Retina (tissue), 1 donor: ENCODE measurements around the gene COQ3.
"Not testable (repeated sequence)": the region's sequence is repeated elsewhere in the genome, so short reads cannot be mapped to it uniquely, and the experiment has no call there.

ENCODE experiments used
- DNase-seq: peaks from one replicate; pipeline ENCODE4 v3.0.0-alpha.2; 2016

Gene COQ3

DNA sequence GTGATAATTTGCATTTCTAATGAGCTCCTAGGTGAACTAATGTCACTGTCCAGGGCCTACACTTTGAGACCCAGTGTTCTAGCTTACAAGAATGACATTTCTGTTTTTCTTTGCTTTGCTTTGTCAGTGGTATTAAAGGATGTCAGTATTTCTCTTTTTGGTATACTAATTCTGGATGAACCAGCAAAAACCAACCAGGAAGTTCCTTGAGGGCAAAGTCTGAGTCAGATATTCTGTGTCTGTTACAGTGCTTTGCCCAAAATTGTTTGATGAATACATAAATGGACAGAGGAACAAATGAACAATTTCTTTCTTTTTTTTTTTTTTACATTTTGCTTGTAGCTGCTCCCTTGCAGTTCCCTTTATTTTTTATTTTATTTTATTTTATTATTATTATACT lies 15.4 kb downstream of the COQ3 start:
- DNase-seq: no peak

DNA sequence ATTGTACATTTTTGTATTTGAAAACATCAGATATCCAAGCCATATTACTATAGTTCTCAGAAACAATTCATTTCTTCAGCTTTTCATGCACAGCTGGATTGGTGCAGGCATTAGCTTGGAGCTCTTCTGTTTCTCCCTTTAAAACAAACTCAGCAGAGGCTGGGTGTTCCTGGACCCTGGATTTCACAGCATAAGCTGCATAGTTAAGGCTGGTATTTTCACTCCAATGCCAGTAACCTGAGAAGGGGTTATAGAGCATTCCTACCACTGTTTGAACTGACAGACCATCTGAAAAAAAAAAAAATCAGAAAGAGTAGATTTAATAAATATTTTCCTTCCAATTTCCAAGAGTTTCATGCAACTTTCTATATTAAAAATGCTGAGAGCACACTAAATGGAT lies 24.5 kb downstream of the COQ3 start:
- DNase-seq: no peak

DNA sequence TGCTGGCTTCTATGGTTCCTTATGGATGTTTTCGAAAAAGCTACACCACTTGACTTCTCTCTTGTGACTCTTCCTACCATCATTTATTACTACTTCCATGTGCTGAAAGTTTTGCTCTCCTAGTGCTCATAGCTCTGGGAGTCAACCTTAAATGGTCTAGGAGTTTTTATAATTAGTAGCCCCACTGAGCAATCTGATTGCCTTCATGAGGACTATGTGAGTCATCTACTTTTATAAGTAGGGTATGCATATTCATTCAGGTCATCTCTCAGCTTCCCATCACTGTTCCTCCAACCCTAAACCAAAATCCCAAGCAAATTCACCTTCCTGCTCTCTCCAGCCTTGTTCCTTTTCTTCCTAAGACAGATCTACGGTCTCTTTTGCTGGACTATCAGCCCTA lies 27.1 kb downstream of the COQ3 start:
- no peak for DNase-seq

DNA sequence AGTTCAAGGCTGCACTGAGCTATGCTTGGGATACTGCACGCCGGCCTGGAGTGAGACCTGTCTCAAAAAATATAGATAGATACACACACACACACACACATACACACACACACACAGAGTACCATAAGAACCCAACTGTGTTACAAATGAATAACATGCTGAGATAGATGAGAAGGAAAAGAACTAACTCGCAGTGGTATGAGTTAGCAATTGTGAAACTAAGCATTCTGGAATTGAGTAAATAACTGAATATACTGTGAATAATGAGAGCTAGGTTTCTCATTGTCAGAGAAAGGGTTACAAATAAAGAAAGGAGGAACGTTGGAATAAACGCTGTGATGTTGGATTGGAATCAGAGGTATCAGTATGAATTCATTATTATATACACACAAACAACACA lies 30.0 kb downstream of the COQ3 start:
- DNase-seq: no peak

DNA sequence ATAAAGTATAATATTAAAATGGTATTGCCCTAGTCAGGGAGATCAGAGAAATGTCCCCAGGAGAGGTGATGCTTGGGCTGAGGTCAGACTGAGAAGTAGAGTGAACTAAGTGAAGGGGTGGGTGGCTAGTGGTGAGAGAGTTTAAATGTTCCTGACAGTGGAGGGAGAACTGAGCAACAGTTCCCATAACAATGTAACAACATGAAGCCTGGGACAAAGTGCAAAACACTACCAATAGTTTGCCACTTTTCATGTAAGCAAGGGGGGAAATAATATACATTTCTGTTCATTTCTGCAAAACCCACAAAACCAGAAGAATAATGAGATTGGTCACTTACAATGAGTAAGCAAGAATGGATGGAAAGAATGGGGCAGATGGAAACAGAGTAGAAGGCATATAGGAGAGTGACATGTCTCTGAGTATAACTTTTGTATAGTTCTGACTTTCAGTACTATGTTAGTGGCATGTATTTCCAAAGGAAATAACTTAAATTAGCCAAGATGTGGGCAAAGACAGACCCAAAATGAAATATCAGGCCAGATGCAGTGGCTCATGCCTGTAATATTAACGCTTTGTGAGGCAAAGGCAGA lies 31.2 kb downstream of the COQ3 start:
- DNase-seq: no peak

DNA sequence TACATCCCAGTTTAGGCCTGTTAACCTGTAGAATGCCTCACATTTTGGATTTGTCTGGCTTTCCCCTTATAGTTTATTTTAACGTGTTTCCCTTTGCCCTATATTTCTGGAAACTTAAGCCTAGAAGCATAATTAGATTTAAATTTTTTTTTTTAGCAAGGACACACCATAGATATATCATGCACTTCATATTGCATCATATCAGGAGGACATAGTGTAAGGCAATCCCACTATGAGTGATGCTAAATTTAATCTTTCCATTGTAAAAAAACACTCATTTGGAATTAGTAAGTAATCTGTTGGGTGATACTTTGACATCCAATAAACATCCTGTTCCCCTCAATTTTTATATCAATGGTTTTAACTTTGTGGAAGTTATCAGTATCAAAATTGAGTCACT lies 34.2 kb downstream of the COQ3 start:
- DNase-seq: no peak

DNA sequence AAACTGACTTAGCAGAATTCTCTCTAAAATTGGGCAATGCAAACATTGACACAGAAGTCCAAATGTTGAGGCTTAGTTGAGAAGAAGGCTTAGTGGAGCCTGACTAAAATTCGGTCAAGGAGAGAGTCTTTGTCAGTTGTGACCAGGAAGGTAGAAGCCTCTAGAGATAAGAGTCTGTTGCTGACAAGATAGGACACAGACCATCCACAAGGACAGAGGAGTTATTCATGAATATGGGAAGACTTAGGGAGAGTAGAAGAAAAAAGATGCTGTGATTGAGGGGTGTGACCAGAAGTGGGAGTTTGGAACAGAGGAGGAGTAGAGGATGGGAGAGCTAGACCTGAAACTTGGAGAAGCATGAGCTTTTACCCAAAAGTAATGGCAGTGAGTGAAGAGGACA lies 37.4 kb downstream of the COQ3 start:
- no peak for DNase-seq

DNA sequence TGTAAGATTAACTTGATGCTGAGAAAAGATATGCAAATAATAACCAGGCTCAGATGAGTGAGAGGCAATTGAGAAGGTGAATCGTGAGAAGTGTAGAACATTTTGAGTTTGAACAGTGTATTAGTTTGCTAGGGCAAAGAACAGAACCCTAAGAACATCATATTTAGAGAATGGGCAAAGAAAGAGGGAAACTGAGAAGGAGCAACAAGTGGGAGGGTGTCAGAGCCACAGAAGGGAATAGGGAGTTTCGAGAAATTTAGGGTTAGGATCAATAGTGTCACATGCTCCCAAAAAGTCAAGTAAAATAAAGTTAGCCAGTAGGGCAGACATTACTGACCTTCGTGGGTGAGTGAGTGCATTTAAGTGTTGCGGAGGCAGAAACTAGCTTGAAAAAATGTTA lies 39.0 kb downstream of the COQ3 start:
- DNase-seq: no peak

DNA sequence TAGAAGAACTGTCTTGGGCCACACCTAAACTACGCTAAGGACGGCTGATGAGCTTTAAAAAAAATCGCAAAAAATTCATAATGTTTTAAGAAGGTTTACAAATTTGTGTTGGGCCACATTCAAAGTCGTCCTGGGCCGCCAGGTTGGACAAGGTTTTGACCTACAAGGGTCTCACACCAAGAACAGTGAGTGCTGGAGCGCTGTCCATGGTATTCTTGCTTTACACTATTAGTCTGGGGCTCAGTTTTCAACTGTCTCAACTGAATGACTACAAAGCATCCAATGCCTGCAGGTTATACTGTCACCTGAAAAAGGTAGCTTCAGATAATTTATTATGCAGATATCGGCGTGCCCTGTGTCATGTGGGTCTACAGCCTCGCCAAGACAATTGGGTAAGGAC lies 40.9 kb downstream of the COQ3 start:
- DNase-seq: no peak

DNA sequence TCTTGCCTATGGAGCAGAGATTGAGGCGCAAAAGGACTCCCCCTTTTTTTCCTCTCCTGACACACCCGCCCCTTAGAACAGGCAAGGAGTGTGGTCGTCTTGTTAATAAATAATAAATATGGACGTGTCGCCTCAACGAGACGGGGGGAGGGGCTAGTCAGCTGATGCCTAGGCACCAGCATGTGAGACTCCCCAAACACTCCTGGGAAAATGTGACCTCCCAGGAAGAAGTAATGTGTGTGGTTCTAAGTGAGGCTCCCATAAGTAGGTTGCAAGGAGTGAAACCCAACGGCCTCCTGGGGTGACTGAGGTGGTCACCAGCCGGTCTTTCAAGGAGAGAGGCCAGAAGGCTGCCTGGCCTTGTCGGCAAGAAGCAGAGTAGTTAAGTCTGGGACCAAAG lies 43.4 kb downstream of the COQ3 start:
- peak; percentile 58 for DNase-seq

DNA sequence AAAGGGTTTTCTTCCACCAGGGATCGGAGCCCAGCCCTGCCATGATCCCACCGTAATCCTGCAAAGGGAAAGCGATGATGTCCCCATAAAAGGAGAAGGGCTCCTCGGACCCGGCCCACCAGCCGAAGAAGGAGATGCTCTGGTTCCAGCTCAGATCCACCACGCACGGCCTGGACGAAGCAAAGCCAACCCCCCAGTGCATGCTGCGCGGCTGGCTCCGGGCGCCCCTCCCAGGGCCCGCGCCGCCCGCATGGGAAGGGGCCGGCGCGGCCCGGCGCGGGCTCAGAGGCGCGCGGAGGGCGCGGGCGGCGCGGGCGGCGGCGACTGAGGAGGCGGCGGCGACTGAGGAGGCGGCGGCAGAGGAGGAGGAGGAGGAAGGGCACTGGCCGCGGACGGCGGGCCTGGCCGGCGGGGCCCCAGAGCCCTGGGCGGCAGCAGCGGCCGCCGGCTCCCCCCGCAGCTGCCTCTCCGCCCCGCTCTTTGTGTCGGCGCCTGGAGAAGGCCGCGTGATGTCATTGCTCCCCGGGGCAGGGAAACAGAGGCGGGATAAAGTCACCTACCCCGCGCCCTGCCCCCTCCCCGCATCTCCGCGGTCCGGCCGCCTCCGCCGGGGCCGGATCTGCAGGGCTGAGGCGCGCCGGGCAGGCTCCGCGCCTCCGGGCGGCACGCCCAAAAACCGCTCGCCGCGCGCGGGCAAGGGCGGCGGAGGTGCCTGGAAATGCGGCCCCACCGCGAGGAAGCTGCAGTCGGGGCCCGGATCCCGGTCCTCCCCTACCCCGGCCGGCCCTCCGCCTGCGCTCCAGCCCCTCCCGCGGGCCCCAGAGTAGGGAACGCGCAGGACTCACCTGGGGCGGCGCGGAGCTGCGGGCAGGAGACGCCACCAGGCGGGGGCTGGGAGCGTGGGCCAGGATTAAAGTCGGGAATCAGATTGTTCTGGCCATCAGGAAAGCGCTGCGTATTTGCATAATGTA lies 44.5 kb downstream of the COQ3 start, which contains the start of gene FAXC:
FAXC (minus strand) TSS at position 504 of the 971 bp plus-strand sequence; CDS start at position 202, 302 bp downstream.
- DNase-seq: peak; percentile 80

DNA sequence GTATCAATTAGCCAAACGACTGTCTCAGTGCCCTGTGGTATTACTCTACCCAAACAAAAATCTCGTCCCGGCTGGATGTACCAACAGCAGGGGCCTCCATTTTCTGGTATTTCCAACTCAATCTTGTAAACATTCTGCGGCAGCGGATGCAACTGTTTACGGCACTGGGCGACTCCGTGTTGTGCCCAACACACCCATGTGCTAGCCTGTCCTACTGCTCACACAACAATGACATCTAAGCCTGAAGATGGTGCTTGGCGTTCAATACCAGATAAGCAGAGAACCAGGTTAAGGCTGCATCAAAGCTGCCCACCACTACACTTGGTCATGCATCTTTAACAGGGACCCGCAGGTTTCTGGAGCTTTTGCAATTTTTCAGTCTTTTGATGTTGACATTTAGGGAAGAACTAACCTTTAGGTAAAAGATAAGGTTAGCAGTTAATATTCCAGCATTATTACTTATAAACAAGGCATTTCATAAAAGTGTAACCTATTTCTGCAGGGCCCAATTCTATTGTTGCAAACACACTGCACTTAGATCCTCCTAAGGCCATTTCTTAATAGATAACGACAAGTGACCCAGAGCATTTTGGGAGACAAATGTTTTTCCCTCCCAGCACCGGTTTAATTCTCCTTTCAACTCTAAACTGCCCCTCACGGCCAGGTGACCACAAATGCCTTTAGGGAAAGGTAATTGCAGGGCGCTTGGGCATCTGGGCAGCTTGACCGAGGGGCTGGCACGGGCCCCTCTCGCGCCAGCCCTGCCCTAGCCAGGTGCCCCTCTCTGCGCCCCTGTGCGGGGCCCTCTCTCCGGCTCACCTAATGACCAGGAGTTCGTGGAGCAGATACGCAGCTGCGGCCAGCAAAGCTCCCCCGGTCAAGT lies 45.5 kb downstream of the COQ3 start:
- DNase-seq: peak; percentile 60

DNA sequence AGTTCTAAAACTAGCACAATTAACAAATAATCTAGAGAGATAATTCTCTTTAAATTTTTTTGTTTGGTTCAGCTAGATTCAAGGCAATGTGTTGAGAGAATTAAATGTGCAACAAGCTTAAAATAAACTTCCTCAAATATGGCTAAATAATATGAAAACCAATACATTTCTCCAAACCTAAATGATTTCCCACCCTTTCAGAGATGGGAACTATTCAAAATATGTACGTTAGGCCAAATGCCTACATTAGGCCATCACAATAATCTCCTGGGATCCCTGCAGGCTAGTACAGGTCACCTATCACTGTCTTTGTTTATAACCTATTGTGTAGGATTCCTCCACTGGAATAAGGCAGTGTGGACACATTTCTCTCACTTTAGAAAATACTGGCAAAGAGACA lies 46.2 kb downstream of the COQ3 start:
- no peak for DNase-seq

DNA sequence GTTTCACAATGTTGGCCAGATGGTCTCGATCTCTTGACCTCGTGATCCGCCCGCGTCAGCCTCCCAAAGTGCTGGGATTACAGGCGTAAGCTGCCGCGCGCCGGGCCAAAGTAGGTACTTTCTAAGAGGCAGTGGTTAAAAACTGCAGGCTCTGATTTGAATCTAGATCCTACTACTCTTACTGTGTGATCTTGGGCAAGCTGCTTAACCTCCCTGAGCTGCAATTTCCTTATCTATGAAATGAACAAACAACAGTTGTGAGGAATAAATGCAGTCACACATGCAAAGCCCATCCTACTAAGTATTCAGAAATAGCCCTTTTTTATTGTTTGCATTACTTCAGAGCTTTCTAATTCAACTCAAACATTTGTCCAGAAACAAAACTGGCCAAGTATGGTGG lies 47.4 kb downstream of the COQ3 start:
- no peak for DNase-seq

DNA sequence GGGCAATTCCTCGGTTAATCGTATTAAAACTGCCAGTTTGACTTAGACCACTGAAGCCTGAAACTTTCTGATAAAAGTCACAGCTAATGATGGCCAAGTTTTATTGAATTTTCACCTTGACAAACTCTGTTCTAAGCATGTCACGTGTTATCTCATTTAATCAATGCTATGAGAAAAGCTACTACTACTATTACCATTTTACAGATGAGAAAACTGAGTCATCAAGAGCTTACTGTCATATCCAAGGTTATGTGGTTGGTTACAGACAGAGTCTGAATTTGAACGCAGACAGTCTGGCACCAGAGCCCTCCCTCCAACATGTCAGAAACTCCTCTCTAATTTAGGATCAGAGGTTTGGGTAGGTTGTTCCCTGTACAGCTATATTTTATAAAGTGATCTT lies 48.8 kb downstream of the COQ3 start:
- DNase-seq: no peak

DNA sequence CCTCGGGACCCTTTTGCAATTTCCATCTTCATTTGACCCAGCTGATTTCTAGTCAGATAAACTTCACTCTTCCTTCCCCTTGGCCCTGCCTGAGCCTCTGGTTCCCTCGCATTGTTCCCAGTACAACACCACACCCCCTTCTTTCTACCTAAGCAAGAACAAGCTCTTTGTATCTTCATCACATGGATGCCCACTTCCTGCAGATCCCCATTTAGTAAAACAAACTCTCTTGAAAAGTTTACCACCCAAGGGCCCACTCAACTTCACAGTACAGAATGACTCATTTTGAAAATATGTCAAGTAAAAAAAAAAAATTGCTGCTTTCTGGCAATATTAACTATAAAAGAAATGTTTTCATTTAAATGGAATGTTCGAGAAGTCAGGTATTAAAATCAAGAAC lies 49.7 kb downstream of the COQ3 start:
- DNase-seq: no peak

DNA sequence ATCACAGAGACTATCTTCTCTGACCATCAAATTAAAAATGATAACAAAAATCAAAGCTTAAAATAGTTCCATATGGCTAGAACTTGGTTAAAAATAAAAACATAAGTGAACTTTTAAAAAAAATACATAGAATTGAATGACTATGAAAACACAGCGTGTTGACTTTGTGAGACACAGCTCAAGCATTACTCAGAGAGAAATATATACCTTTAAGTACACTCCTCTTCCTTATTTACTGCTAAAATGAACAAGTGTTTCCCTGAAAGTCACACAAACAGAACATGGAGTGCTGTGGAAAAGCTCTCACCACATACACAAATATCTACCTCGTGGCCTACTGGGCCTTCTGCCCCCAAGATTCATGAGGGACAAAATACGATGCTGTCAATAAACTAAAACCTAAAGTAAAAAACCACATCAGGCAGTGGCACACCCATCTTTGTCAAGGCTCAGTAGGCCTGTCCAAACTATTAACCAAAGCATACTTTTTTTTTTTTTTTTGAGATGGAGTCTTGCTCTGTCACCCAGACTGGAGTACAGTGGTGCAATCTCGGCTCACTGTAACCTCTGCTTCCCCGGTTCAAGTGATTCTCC lies 52.0 kb downstream of the COQ3 start:
- no peak for DNase-seq

DNA sequence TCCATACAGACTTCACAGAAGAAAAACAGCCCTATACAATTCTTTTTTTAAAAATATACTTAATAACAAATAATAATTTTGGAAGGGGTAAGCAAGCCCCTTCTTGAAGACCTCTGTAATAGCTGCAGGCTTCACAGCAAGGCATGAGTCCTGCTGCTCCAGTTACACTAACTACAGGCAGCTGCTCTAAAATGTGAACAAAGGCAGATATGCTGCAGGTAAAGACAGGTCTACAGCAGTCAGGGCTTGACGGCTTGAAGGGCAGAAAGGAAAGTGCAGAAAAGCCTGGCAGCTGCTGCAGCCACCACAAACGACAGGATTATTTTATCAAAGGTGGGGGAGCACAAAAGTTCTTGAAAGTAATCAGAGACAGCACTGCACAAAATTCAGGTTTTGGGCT lies 55.8 kb downstream of the COQ3 start:
- no peak for DNase-seq

DNA sequence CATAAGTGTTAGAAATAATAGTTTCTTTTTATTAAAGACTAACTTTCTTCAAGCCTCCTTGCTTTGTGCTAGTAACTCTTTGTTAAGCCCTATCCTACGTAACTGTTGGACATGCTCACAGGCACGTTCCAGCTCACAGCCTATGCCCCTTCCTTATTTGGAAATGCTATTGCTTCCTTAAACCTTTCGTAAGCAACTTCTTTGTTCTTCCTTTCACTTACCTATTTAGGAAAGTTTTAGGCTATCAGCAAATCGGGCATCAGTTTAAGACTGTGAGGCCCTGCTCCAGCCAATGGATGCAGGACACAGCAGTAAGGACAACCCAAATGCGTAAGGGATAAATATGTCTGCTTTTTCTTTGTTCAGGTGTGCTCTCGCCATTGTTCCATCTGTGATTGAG lies 58.7 kb downstream of the COQ3 start:
- not testable (repeated sequence) for DNase-seq

DNA sequence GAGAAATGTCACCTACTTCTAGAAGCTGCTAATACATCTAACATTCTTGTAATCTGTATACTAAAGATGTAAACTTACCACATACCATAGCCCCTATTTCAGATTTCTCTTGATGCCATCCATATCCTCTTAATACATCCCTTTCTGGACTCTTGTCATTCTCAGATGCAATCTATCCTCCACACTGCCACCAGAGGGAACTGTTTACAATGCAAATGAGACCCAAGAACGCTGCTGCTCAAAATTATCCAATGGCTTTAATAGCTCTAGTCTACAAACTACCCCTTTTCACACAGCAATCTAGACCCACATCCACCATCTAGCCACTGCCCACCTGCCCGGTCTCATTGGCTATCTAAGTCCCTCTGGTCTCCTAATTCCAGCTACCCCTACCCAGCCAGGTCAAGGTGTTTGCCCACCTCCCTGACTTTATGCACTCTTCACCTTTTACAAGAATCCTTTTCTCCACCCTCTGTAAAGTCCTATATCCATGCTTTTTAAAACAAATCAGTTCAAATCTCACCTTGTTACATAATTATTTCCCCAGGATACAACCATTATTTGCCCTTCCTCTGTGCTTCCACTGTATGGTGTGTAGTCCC lies 59.4 kb downstream of the COQ3 start:
- no peak for DNase-seq

DNA sequence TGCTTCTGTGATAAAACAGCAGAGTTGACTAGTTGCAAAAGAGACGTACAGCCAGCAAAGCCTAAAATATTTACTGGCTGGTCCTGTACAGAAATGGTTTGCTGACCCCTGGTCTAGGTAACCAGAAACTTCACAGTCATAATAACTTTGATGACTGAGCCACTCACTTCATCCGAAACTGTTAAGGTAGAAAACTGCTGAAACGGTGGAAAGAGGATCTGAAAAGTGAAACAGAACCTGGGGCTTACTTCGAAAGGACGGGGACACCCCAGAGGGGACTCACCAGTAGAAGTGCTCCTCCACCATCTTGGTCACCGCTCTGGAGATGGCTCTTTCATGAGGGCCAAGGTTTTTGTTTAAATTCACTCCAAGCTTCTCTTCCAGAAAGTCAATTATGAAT lies 60.9 kb downstream of the COQ3 start:
- no peak for DNase-seq

DNA sequence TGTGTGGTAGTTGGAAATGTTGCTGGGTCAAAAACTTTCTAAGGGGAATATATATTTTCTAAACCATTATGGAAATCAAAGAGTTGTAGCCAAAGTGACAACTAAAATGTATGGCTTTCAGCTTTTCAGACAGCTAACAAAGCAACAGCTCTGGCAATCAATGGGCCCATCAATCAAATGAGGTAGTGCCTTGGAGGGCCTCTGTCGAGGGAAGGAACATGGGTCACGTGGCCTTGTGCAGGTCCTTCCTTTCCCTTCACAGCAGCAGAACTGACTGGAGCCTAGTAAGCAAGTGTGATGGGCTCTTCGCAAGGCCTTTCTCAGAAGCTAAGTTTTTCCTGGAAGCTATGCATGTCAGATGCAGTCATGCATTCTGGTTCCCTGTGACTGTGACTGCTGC lies 62.5 kb downstream of the COQ3 start:
- no peak for DNase-seq

DNA sequence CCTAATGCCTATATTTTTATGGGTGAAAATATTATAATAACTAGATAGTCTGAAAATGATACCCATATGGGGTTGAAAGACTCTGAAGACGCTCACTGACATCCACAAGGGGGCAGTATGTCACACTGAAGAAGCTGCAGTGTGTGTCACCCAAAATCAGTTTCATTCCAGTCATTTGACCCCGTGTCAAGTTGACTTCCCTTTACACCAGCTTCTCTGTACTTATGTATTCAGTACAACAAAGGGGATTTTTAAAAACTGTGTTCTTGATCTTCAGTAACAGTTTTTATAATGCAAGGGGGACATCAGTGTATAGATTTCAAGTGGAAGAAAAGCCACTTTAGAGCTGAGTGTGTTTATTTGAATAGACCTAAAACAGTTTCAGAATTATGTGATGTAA lies 63.8 kb downstream of the COQ3 start:
- DNase-seq: peak; percentile 40
